Endothelial cell of umbilical vein (primary cell): ENCODE data around the gene ZNF414.

Source experiments
- CTCF ChIP-seq, 2 donors: IDR thresholded peaks; 1 replicate in 1 of 2; 2 replicates in 1 of 2; pipeline ENCODE4 v1.5.1; 2011; ENCODE audit warnings: low read length in 2 of 2, mild to moderate bottlenecking in 2 of 2, moderate library complexity in 2 of 2, control low read depth in 1 of 2, inconsistent platforms in 1 of 2, low read depth in 1 of 2; ENCODE audit not compliant: insufficient read depth in 1 of 2; ENCODE audit errors: extremely low read depth in 1 of 2
- EZH2 ChIP-seq: IDR thresholded peaks from 2 replicates; pipeline ENCODE4 v1.6.1; 2012; ENCODE audit warnings: borderline replicate concordance, low read depth, mild to moderate bottlenecking, moderate library complexity, low read length, inconsistent platforms; ENCODE audit not compliant: severe bottlenecking
- JUN ChIP-seq: IDR thresholded peaks from 2 replicates; pipeline ENCODE4 v1.6.1; 2011; ENCODE audit warnings: borderline replicate concordance, low read depth; ENCODE audit not compliant: insufficient read length, insufficient read depth
- MYC ChIP-seq: IDR thresholded peaks from one replicate; pipeline ENCODE4 v1.6.1; 2011; ENCODE audit warnings: mild to moderate bottlenecking, low read depth, low read length
- POLR2A ChIP-seq: IDR thresholded peaks from 2 replicates; pipeline ENCODE4 v1.6.1; 2012; ENCODE audit warnings: low read depth, mild to moderate bottlenecking, control low read depth, low read length
- POLR2AphosphoS5 ChIP-seq: IDR thresholded peaks from 2 replicates; pipeline ENCODE4 v1.6.1; 2012; ENCODE audit warnings: low read depth, mild to moderate bottlenecking, control low read depth, low read length, moderate library complexity; ENCODE audit not compliant: insufficient read depth

- TF ChIP-seq CTCF (IDR thresholded peaks at IDR 0.05; ENCODE audit: extremely low read depth in 1 of 2, insufficient read depth in 1 of 2, low read depth in 1 of 2, low read length in 2 of 2) (no peak), POLR2AphosphoS5 (no peak), JUN (no peak), POLR2A (no peak), MYC (no peak), EZH2 (no peak)
These were observed 14.7 kb downstream of the ZNF414 start for GRCh38 chr19:8499048-8499833.
